HG03565 (cell line): Measurements from ENCODE around the gene DUSP1.
"Not testable (repeated sequence)": the region's sequence is repeated elsewhere in the genome, so short reads cannot be mapped to it uniquely, and the experiment has no call there.

ENCODE experiments used
- ATAC-seq: cut with Tn5 transposase; IDR thresholded peaks from one replicate; pipeline ENCODE4 v1.9.1; 2021; ENCODE audit warnings: mild to moderate bottlenecking, moderate library complexity; ENCODE audit not compliant: unreplicated experiment

DUSP1 gene

GRCh38 chr5:172798422-172799215, 27.6 kb upstream of the DUSP1 start:
- no peak for ATAC-seq

- ATAC-seq = no peak
Observed at GRCh38 chr5:172797771-172798191, 26.8 kb upstream of the DUSP1 start.

- ATAC-seq = no peak
Observed at GRCh38 chr5:172796306-172796705, 25.3 kb upstream of the DUSP1 start.

- ATAC-seq = no peak
Observed at GRCh38 chr5:172795318-172795977, 24.5 kb upstream of the DUSP1 start.

GRCh38 chr5:172793577-172794488, 22.8 kb upstream of the DUSP1 start:
- ATAC-seq = no peak

GRCh38 chr5:172792701-172793570, 21.9 kb upstream of the DUSP1 start:
- no peak for ATAC-seq

GRCh38 chr5:172791726-172792445, 20.9 kb upstream of the DUSP1 start:
- no peak for ATAC-seq

GRCh38 chr5:172791286-172791685, 20.3 kb upstream of the DUSP1 start:
- no peak for ATAC-seq

GRCh38 chr5:172790496-172790889, 19.5 kb upstream of the DUSP1 start:
- ATAC-seq = no peak

GRCh38 chr5:172789687-172790495, 18.9 kb upstream of the DUSP1 start:
- no peak for ATAC-seq

GRCh38 chr5:172788771-172789686, 18.0 kb upstream of the DUSP1 start:
- ATAC-seq = no peak

GRCh38 chr5:172787538-172787937, 16.5 kb upstream of the DUSP1 start:
- ATAC-seq = not testable (repeated sequence)

- ATAC-seq = no peak
Observed at GRCh38 chr5:172786736-172787462, 15.9 kb upstream of the DUSP1 start.

- no peak for ATAC-seq
Observed at GRCh38 chr5:172785429-172786088, 14.6 kb upstream of the DUSP1 start.

- not testable (repeated sequence) for ATAC-seq
Observed at GRCh38 chr5:172784162-172784561, 13.2 kb upstream of the DUSP1 start.

GRCh38 chr5:172783319-172783718, 12.3 kb upstream of the DUSP1 start:
- not testable (repeated sequence) for ATAC-seq
